MCF 10A (cell line): ENCODE results near the gene CREBBP. TPM values are rescaled to one million over a fixed set of nuclear protein-coding genes. Genes with fewer than 3 reads are reported as not detected.

Source experiments
- BruUV-seq: library from RNA; stranded (reverse); fragments of 400-500 nt; replicated peaks from 2 replicates; lab custom pipeline; 2021; lab: Mats Ljungman, UMichigan
- CTCF ChIA-PET: fragments of 300-600 bp; sonication (Branson Sonifier 250); formaldehyde crosslinking; extraction: SDS; loops from one replicate; lab custom pipeline; 2021; ENCODE audit warnings: antibody characterized with exemption, inconsistent platforms; lab: Yijun Ruan, JAX
- POLR2A ChIA-PET: fragments of 300-600, 350-650 bp; sonication (Branson Sonifier 250); formaldehyde crosslinking; extraction: SDS; loops from one replicate; lab custom pipeline; 2020; ENCODE audit warnings: antibody characterized with exemption, inconsistent platforms; lab: Yijun Ruan, JAX
- DNase-seq: peaks from one replicate; pipeline ENCODE4 v3.0.0-alpha.2; 2018; ENCODE audit not compliant: unreplicated experiment
- H3K27ac Mint-ChIP-seq: one replicate; pipeline ENCODE4 v1.8.0; 2022; ENCODE audit warnings: mild to moderate bottlenecking, low read depth, mixed read lengths; ENCODE audit not compliant: unreplicated experiment
- H3K27me3 Mint-ChIP-seq: one replicate; pipeline ENCODE4 v1.8.0; 2022; ENCODE audit warnings: mixed read lengths; ENCODE audit not compliant: insufficient read depth, unreplicated experiment
- H3K36me3 Mint-ChIP-seq: one replicate; pipeline ENCODE4 v1.8.0; 2022; ENCODE audit warnings: mild to moderate bottlenecking, moderate library complexity, mixed read lengths; ENCODE audit not compliant: insufficient read depth, unreplicated experiment
- H3K4me1 Mint-ChIP-seq: one replicate; pipeline ENCODE4 v1.8.0; 2022; ENCODE audit warnings: mixed read lengths; ENCODE audit not compliant: insufficient read depth, unreplicated experiment
- H3K4me3 Mint-ChIP-seq: one replicate; pipeline ENCODE4 v1.8.0; 2022; ENCODE audit warnings: mild to moderate bottlenecking, moderate library complexity, mixed read lengths; ENCODE audit not compliant: unreplicated experiment
- H3K9me3 Mint-ChIP-seq: one replicate; pipeline ENCODE4 v1.8.0; 2022; ENCODE audit warnings: mixed read lengths; ENCODE audit not compliant: unreplicated experiment
- intact Hi-C: fragments of 100-400 bp; cut with micrococcal nuclease; formaldehyde crosslinking; loops from 2 replicates; pipeline ENCODE4 v1.14.1; 2022
- total RNA-seq: library from RNA; stranded (reverse); gene quantifications from 2 replicates; pipeline ENCODE4 v1.2.3, GENCODE V29; 2022
- TF ChIP-seq, protein P1 (sequence below): fragments of 200-600 bp; IDR thresholded peaks from one replicate; pipeline ENCODE4 v1.8.0; 2022; ENCODE audit warnings: antibody characterized with exemption, mild to moderate bottlenecking; ENCODE audit not compliant: unreplicated experiment

The CREBBP gene
- total RNA-seq, 1 experiment from 2014 or later = 74.0 TPM

DNA sequence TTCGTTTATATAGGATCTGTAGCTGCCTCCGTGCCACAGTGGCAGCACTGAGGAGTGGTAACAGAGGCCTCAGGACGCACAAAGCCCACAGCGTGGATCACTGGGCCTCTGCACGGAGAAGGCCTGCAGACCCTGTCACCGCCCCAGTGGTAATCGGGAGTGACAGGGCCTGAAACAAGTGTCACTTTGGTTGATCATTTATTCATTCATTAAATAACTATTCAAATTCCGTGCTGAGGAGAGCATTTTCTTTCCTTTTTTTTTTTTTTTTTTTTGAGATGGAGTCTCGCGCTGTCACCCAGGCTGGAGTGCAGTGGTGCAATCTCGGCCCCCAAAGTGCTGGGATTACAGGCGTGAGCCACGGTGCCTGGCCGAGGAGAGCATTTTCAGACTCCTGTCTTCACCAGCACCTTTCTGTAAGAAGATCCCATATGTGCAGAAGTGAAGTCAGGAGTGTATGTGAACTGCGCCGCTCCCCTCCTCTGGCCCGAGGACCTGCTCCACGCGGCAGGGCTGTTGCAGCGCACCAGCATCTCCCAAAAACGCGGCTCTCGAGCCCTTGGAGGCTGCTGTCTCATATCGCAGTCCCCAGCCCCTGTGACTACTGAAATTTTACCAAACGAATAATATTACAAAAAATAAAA is 118.3 kb downstream of the CREBBP start:
- Mint-ChIP-seq H3K4me1 (no peaks in the 10 kb centered on the region), H3K9me3 (no peaks in the 10 kb centered on the region), H3K36me3 (peaks cover 93% of the 10 kb centered on the region), H3K4me3 (no peak overlapping the region), H3K27ac (no peak overlapping the region), H3K27me3 (no peaks in the 10 kb centered on the region)
- intact Hi-C loops = no loop called here
- ChIA-PET POLR2A (interaction anchor here (0.6 kb wide), 1 partner anchor 10 kb away, joined by 3 read pairs; no protein-coding TSS in a partner anchor), CTCF (no interaction called here)
- BruUV-seq = no TSS peak
- no peak for DNase-seq
- TF ChIP-seq, protein P1, sequence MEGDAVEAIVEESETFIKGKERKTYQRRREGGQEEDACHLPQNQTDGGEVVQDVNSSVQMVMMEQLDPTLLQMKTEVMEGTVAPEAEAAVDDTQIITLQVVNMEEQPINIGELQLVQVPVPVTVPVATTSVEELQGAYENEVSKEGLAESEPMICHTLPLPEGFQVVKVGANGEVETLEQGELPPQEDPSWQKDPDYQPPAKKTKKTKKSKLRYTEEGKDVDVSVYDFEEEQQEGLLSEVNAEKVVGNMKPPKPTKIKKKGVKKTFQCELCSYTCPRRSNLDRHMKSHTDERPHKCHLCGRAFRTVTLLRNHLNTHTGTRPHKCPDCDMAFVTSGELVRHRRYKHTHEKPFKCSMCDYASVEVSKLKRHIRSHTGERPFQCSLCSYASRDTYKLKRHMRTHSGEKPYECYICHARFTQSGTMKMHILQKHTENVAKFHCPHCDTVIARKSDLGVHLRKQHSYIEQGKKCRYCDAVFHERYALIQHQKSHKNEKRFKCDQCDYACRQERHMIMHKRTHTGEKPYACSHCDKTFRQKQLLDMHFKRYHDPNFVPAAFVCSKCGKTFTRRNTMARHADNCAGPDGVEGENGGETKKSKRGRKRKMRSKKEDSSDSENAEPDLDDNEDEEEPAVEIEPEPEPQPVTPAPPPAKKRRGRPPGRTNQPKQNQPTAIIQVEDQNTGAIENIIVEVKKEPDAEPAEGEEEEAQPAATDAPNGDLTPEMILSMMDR = no peak

DNA sequence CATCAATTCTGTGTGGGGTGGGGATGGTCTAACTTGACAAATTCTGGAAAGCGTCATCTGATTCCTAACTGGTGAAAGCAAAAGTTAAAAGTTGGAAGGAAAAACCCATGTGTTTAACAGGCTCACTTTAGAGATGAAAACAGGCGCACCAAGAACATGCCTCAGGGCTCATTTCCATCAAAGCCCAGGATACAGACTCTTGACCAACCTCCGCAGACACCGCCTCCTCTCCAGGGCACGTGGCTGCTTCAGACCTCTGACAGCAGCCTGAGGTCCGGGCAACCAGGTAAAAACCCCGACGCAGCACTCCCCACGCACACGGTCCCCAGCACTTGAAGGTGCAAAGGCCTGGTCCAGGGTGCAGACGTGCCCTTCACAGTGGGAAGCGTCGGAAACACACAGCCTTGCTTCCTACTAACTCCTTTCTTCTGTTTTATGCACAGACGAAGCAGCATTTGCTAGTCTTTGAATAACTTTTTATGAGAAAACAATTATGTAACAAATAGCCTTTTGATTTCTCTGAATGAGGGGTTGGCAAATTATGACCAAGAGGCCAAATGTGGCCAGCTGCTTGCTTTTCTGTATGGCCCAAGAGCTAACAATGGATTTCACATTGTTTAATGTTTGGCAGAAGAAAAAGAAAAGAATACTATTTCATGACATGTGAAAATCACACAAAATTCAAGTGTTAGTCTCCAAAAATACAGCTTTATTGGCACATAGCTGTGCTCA is 119.0 kb downstream of the CREBBP start:
- CTCF ChIA-PET = interaction anchor here (0.6 kb wide), 1 partner anchor 38 kb away, joined by 3 read pairs; no protein-coding TSS in a partner anchor
- no peaks in the 10 kb centered on the region for H3K27me3 Mint-ChIP-seq
- no TSS peak for BruUV-seq

DNA sequence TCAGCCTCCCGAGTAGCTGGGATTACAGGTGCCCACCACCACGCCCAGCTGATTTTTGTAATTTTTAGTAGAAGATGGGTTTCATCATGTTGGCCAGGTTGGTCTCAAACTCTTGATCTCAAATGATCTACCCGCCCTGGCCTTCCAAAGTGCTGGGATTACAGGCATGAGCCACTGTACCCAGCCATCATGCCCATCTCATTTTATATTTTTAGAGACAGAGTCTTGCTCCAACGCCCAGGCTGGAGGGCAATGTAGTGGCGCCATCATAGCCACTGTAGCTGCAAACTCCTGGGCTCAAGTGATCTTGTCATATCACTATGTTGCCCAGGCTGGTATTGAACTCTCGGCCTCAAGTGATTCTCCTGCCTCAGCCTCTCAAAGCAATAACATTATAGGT is 120.0 kb downstream of the CREBBP start:
- Mint-ChIP-seq H3K27me3 (no peaks in the 10 kb centered on the region), H3K9me3 (no peaks in the 10 kb centered on the region), H3K27ac (no peak overlapping the region), H3K36me3 (peaks cover 91% of the 10 kb centered on the region), H3K4me3 (no peak overlapping the region), H3K4me1 (no peaks in the 10 kb centered on the region)
- TF ChIP-seq, protein P1 = no peak
- ChIA-PET POLR2A (interaction anchor here (1.3 kb wide), 1 partner anchor 11 kb away, joined by 3 read pairs; no protein-coding TSS in a partner anchor), CTCF (interaction anchor here (0.6 kb wide), 2 partner anchors 153 to 1374 kb away, joined by 3 to 4 read pairs; no protein-coding TSS in a partner anchor)
- intact Hi-C loops = no loop called here
- no peak for DNase-seq
- no TSS peak for BruUV-seq

More for the DNA sequence above, 119.0 kb downstream of the CREBBP start:
- no peak overlapping the region for H3K27ac Mint-ChIP-seq
- POLR2A ChIA-PET = interaction anchor here (0.6 kb wide), 1 partner anchor 44 kb away, joined by 3 read pairs; the partner anchor contains the start of gene TRAP1
- DNase-seq = no peak
- H3K4me3 Mint-ChIP-seq = no peak overlapping the region
- H3K9me3 Mint-ChIP-seq = no peaks in the 10 kb centered on the region
- intact Hi-C loops = no loop called here
- TF ChIP-seq, protein P1 = no peak
- no peaks in the 10 kb centered on the region for H3K4me1 Mint-ChIP-seq
- peaks cover 93% of the 10 kb centered on the region for H3K36me3 Mint-ChIP-seq

DNA sequence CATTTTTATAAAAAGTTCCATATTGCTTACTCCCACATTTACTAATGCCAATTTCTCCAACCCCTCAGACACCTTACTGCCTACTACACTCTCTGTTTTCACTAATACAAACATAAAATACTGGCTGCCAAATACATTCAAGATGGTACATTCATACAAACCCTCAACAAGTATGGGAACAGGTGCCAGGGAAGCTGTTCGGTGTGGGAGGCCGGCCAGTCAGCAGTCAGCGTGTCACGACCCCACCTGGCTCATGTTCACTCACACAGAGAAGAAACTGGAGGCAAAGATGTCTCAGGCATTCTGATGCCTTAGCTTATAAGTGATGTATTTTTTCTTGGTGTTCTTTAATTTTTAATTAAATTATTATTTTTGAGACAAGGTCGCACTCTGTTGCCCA is 120.8 kb downstream of the CREBBP start:
- Mint-ChIP-seq H3K9me3 (no peaks in the 10 kb centered on the region), H3K27ac (no peak overlapping the region), H3K36me3 (peaks cover 93% of the 10 kb centered on the region), H3K4me3 (no peak overlapping the region), H3K4me1 (no peaks in the 10 kb centered on the region), H3K27me3 (no peaks in the 10 kb centered on the region)
- TF ChIP-seq, protein P1 = no peak
- DNase-seq = no peak
- intact Hi-C loops = no loop called here
- no TSS peak for BruUV-seq
- ChIA-PET CTCF (interaction anchor here (0.6 to 0.7 kb wide), 2 partner anchors 88 to 430 kb away, joined by 3 read pairs; no protein-coding TSS in a partner anchor), POLR2A (interaction anchor here (1.0 to 1.3 kb wide), 2 partner anchors 10 to 25 kb away, joined by 3 read pairs; no protein-coding TSS in a partner anchor)
